SK-N-SH (cell line): ENCODE data around the gene SP4.

Experiments used
- EP300 ChIP-seq, 2 experiments: IDR thresholded peaks; 2 replicates each; pipeline versions ENCODE4 v1.4.0 to v1.6.1; 2012; ENCODE audit warnings: borderline replicate concordance in 1 of 2, low read depth in 1 of 2, low read length in 1 of 2
- EZH2phosphoT487 ChIP-seq: fragments of 200-600 bp; sonication (generic); IDR thresholded peaks from 2 replicates; pipeline ENCODE4 v1.6.1; 2017; ENCODE audit warnings: low read depth, mixed run types, mild to moderate bottlenecking, antibody characterized with exemption, moderate library complexity, borderline replicate concordance
- MEF2A ChIP-seq: IDR thresholded peaks from 2 replicates; pipeline ENCODE4 v1.4.0; 2012; ENCODE audit warnings: low read depth, borderline replicate concordance
- NFIC ChIP-seq: IDR thresholded peaks from 2 replicates; pipeline ENCODE4 v1.4.0; 2012; ENCODE audit warnings: borderline replicate concordance
- POLR2AphosphoS5 ChIP-seq: IDR thresholded peaks from 2 replicates; pipeline ENCODE4 v1.6.1; 2012; ENCODE audit warnings: low read depth, low read length
- RAD21 ChIP-seq: IDR thresholded peaks from 2 replicates; pipeline ENCODE4 v1.6.1; 2012; ENCODE audit warnings: mild to moderate bottlenecking, low read length
- RXRA ChIP-seq: IDR thresholded peaks from 2 replicates; pipeline ENCODE4 v1.4.0; 2012; ENCODE audit warnings: low read depth, mild to moderate bottlenecking, borderline replicate concordance
- SIN3A ChIP-seq: IDR thresholded peaks from 2 replicates; pipeline ENCODE4 v1.6.1; 2012; ENCODE audit warnings: low read depth, mild to moderate bottlenecking, low read length, moderate library complexity, borderline replicate concordance
- SMC3 ChIP-seq: IDR thresholded peaks from 2 replicates; pipeline ENCODE4 v1.6.1; 2012; ENCODE audit warnings: low read depth, low read length, improper control_type of control experiment
- TAF1 ChIP-seq: IDR thresholded peaks from 2 replicates; pipeline ENCODE4 v1.6.1; 2012; ENCODE audit warnings: low read depth, mild to moderate bottlenecking, low read length, moderate library complexity, borderline replicate concordance
- TF ChIP-seq, protein P1 (sequence below): fragments of 200-600 bp; sonication (generic); IDR thresholded peaks from 2 replicates; pipeline ENCODE4 v1.6.1; 2017; ENCODE audit warnings: antibody characterized with exemption, mild to moderate bottlenecking, moderate library complexity
- TF ChIP-seq, protein P2 (sequence below): IDR thresholded peaks from 2 replicates; pipeline ENCODE4 v1.4.0; 2012; ENCODE audit warnings: low read depth, borderline replicate concordance
- TF ChIP-seq, protein P3 (sequence below): IDR thresholded peaks from 2 replicates; pipeline ENCODE4 v1.4.0; 2012; ENCODE audit warnings: low read depth
- TF ChIP-seq, protein P4 (sequence below): IDR thresholded peaks from 2 replicates; pipeline ENCODE4 v1.6.1; 2012; ENCODE audit warnings: mild to moderate bottlenecking, low read depth, low read length, moderate library complexity

DNA sequence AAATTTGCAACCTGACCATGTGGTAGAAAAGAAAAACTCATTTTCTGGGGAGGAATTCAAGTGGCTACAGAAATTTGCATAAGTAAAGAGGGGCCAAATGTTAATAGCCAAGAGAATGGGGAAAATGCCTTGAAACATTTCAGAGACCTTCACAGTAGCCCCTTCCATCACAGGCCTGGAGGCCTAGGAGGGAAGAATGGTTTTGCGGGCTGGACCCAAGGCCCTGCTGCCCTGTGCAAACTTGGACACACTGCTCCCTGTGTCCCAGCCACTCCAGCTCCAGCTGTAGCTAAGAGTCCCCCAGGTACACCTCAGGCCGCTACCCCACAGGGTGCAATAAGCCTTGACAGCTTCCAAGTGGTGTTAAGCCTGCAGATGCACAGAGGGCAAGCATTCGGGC is 98.6 kb downstream of the SP4 start:
- TF ChIP-seq RAD21 (no peak), SMC3 (no peak), SIN3A (no peak), NFIC (no peak), POLR2AphosphoS5 (no peak), EZH2phosphoT487 (no peak), MEF2A (no peak), RXRA (no peak), EP300 (IDR thresholded peaks at IDR 0.05; ENCODE audit: borderline replicate concordance in 1 of 2, low read depth in 1 of 2, low read length in 1 of 2) (no peak), TAF1 (no peak)
- TF ChIP-seq, protein P1, sequence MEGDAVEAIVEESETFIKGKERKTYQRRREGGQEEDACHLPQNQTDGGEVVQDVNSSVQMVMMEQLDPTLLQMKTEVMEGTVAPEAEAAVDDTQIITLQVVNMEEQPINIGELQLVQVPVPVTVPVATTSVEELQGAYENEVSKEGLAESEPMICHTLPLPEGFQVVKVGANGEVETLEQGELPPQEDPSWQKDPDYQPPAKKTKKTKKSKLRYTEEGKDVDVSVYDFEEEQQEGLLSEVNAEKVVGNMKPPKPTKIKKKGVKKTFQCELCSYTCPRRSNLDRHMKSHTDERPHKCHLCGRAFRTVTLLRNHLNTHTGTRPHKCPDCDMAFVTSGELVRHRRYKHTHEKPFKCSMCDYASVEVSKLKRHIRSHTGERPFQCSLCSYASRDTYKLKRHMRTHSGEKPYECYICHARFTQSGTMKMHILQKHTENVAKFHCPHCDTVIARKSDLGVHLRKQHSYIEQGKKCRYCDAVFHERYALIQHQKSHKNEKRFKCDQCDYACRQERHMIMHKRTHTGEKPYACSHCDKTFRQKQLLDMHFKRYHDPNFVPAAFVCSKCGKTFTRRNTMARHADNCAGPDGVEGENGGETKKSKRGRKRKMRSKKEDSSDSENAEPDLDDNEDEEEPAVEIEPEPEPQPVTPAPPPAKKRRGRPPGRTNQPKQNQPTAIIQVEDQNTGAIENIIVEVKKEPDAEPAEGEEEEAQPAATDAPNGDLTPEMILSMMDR, result no peak
- TF ChIP-seq, protein P2, sequence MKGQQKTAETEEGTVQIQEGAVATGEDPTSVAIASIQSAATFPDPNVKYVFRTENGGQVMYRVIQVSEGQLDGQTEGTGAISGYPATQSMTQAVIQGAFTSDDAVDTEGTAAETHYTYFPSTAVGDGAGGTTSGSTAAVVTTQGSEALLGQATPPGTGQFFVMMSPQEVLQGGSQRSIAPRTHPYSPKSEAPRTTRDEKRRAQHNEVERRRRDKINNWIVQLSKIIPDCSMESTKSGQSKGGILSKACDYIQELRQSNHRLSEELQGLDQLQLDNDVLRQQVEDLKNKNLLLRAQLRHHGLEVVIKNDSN, result no peak
- TF ChIP-seq, protein P3, sequence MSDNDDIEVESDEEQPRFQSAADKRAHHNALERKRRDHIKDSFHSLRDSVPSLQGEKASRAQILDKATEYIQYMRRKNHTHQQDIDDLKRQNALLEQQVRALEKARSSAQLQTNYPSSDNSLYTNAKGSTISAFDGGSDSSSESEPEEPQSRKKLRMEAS, result no peak
- TF ChIP-seq, protein P4, sequence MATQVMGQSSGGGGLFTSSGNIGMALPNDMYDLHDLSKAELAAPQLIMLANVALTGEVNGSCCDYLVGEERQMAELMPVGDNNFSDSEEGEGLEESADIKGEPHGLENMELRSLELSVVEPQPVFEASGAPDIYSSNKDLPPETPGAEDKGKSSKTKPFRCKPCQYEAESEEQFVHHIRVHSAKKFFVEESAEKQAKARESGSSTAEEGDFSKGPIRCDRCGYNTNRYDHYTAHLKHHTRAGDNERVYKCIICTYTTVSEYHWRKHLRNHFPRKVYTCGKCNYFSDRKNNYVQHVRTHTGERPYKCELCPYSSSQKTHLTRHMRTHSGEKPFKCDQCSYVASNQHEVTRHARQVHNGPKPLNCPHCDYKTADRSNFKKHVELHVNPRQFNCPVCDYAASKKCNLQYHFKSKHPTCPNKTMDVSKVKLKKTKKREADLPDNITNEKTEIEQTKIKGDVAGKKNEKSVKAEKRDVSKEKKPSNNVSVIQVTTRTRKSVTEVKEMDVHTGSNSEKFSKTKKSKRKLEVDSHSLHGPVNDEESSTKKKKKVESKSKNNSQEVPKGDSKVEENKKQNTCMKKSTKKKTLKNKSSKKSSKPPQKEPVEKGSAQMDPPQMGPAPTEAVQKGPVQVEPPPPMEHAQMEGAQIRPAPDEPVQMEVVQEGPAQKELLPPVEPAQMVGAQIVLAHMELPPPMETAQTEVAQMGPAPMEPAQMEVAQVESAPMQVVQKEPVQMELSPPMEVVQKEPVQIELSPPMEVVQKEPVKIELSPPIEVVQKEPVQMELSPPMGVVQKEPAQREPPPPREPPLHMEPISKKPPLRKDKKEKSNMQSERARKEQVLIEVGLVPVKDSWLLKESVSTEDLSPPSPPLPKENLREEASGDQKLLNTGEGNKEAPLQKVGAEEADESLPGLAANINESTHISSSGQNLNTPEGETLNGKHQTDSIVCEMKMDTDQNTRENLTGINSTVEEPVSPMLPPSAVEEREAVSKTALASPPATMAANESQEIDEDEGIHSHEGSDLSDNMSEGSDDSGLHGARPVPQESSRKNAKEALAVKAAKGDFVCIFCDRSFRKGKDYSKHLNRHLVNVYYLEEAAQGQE, result no peak
